Neural progenitor cell (in vitro differentiated cells): Measurements from ENCODE around the gene SYNE3.

ENCODE experiments used
- EZH2phosphoT487 ChIP-seq: fragments of 200-600 bp; sonication (generic); IDR thresholded peaks from 2 replicates; pipeline ENCODE4 v1.6.1; 2017; ENCODE audit warnings: antibody characterized with exemption
- TF ChIP-seq, protein P1 (sequence below): fragments of 200-600 bp; sonication (generic); IDR thresholded peaks from 2 replicates; pipeline ENCODE4 v1.5.1; 2017; ENCODE audit warnings: antibody characterized with exemption, mild to moderate bottlenecking

DNA sequence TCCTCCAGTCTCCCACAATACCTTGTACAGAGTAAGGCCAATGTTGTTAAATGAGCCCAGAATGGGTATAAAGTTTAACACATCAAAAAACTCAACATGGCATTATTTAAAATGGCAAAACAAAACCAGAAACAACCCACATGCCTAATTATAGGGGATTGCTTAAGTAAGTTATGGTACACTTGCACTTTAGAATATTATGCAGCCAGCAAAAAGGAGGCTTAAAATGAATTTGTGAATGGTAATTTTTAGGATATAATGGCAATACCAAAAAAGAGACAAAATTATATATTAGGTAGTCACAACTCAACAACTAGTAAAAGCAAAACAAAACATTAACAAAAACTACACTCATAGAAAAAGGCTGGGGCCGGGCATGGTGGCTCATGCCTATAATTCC lies 39.7 kb downstream of the SYNE3 start:
- TF ChIP-seq, protein P1, sequence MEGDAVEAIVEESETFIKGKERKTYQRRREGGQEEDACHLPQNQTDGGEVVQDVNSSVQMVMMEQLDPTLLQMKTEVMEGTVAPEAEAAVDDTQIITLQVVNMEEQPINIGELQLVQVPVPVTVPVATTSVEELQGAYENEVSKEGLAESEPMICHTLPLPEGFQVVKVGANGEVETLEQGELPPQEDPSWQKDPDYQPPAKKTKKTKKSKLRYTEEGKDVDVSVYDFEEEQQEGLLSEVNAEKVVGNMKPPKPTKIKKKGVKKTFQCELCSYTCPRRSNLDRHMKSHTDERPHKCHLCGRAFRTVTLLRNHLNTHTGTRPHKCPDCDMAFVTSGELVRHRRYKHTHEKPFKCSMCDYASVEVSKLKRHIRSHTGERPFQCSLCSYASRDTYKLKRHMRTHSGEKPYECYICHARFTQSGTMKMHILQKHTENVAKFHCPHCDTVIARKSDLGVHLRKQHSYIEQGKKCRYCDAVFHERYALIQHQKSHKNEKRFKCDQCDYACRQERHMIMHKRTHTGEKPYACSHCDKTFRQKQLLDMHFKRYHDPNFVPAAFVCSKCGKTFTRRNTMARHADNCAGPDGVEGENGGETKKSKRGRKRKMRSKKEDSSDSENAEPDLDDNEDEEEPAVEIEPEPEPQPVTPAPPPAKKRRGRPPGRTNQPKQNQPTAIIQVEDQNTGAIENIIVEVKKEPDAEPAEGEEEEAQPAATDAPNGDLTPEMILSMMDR: no peak
- TF ChIP-seq EZH2phosphoT487: no peak
